ENCODE results near the gene EED.

DNA sequence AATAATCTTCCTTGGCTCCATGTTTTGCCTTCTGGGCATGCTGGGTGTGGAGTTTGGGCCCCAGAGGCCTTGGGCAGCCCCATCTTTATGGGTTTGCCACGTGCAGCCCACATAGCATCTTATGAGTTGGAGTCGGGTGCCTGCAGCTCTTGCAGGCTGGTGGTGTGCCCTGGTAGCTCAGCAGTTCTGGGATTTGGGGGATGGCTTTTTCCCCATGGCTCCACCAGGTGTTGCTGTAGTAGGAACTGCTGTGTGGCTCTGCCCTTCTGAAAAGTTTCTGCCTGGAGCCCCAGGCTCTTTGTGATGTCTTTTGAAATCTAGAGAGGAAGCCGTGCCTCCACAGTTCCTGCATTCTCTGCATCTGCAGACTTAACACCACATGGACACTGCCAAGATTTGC lies 16.8 kb downstream of the EED start:
- no peak for TF ChIP-seq POLR2A (IDR thresholded peaks at IDR 0.05)
- TF ChIP-seq, protein P1, sequence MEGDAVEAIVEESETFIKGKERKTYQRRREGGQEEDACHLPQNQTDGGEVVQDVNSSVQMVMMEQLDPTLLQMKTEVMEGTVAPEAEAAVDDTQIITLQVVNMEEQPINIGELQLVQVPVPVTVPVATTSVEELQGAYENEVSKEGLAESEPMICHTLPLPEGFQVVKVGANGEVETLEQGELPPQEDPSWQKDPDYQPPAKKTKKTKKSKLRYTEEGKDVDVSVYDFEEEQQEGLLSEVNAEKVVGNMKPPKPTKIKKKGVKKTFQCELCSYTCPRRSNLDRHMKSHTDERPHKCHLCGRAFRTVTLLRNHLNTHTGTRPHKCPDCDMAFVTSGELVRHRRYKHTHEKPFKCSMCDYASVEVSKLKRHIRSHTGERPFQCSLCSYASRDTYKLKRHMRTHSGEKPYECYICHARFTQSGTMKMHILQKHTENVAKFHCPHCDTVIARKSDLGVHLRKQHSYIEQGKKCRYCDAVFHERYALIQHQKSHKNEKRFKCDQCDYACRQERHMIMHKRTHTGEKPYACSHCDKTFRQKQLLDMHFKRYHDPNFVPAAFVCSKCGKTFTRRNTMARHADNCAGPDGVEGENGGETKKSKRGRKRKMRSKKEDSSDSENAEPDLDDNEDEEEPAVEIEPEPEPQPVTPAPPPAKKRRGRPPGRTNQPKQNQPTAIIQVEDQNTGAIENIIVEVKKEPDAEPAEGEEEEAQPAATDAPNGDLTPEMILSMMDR (IDR thresholded peaks at IDR 0.05), result no peak

All from Peyer's patch (tissue), 4 donors.